Transverse colon (tissue), 4 donors: ENCODE results near the gene PTPRN2. TPM values are rescaled to one million over a fixed set of nuclear protein-coding genes. Genes with fewer than 3 reads are reported as not detected.

ENCODE experiments used
- DNase-seq: peaks from one replicate; pipeline ENCODE4 v3.0.0-alpha.2; 2019
- H3K27ac ChIP-seq, 4 donors: fragments of 200-600 bp; sonication (generic); 2 replicates each; pipeline ENCODE4 v1.5.1; 2016 to 2018; ENCODE audit warnings: inconsistent platforms in 4 of 4
- H3K27me3 ChIP-seq: fragments of 200-600 bp; sonication (generic); 2 replicates; pipeline ENCODE4 v1.5.1; 2017; ENCODE audit warnings: inconsistent platforms
- H3K36me3 ChIP-seq, 4 donors: fragments of 200-600 bp; sonication (generic); 2 replicates each; pipeline ENCODE4 v1.5.1; 2017 to 2019; ENCODE audit warnings: inconsistent platforms in 4 of 4
- H3K4me1 ChIP-seq, 4 donors: fragments of 200-600 bp; sonication (generic); 2 replicates each; pipeline ENCODE4 v1.5.1; 2017 to 2020; ENCODE audit warnings: inconsistent platforms in 4 of 4
- H3K4me3 ChIP-seq, 4 donors: fragments of 200-600 bp; sonication (generic); 1 replicate in 1 of 4; 2 replicates in 3 of 4; pipeline versions ENCODE4 v1.5.1 to v1.6.1; 2017 to 2019; ENCODE audit warnings: inconsistent platforms in 4 of 4
- H3K9me3 ChIP-seq, 2 donors: fragments of 200-600 bp; sonication (generic); 2 replicates each; pipeline ENCODE4 v1.5.1; 2017 to 2019; ENCODE audit warnings: inconsistent platforms in 2 of 2
- CTCF ChIP-seq, 5 experiments: fragments of 200-600 bp in 3 of 5; fragments of 450-650 bp in 2 of 5; sonication (generic) in 3 of 5; IDR thresholded peaks; 1 replicate in 2 of 5; 2 replicates in 3 of 5; pipeline ENCODE4 v1.5.1; 2016 to 2017; ENCODE audit warnings: antibody characterized with exemption in 5 of 5, inconsistent platforms in 3 of 5, mild to moderate bottlenecking in 2 of 5, moderate library complexity in 1 of 5
- EP300 ChIP-seq: sonication (generic); formaldehyde crosslinking; IDR thresholded peaks from one replicate; pipeline ENCODE4 v1.6.1; 2017; ENCODE audit warnings: antibody characterized with exemption, low read depth
- POLR2A ChIP-seq: fragments of 450-650 bp; IDR thresholded peaks from one replicate; pipeline ENCODE4 v1.6.1; 2016; ENCODE audit warnings: antibody characterized with exemption, mild to moderate bottlenecking, moderate library complexity
- POLR2AphosphoS5 ChIP-seq, 3 donors: sonication (generic); formaldehyde crosslinking; IDR thresholded peaks; one replicate each; pipeline ENCODE4 v1.6.1; 2016; ENCODE audit warnings: antibody characterized with exemption in 3 of 3
- WGBS, 2 donors: methylation state at CpG; one replicate each; pipeline ENCODE4 v1.1.5; 2018; ENCODE audit warnings: low coverage in 1 of 2; 5-methylcytosine and 5-hydroxymethylcytosine counted together
- in situ Hi-C, 4 donors: fragments of 200-750 bp; cut with MboI; loops; one replicate each; pipeline versions ENCODE4 v1.15.0 to v1.15.1; 2017; ENCODE audit warnings: low sequenced_read_pairs in 3 of 4, low pct_ligation_motif_present in 1 of 4, low pct_unique_long_range_greater_than_20kb in 1 of 4
- intact Hi-C: fragments of 100-400 bp; cut with DNase I; formaldehyde crosslinking; loops from one replicate; pipeline ENCODE4 v1.15.1; 2023; ENCODE audit warnings: low total_unique reads
- total RNA-seq, 4 donors: library from RNA; depleted of rRNA; stranded (reverse); fragments of >200 nt; gene quantifications; one replicate each; pipeline ENCODE4 v1.1.0, GENCODE V29; 2016

Gene PTPRN2
- total RNA-seq, 4 donors from 2014 or later = 15.4 to 31.1 (median 21.8) TPM

- DNase-seq = no peak
- H3K27me3 ChIP-seq = no peaks in the 10 kb centered on the region
- no peak overlapping the region for H3K4me3 ChIP-seq
- peaks cover 0 to 11% (median 4%) of the 10 kb centered on the region in 4 donors for H3K4me1 ChIP-seq
- in situ Hi-C loops = no loop called here
- intact Hi-C loops = no loop called here
- no peaks in the 10 kb centered on the region for H3K9me3 ChIP-seq
- TF ChIP-seq EP300 (no peak), POLR2AphosphoS5 (IDR thresholded peaks at IDR 0.05) (no peak), POLR2A (no peak), CTCF (IDR thresholded peaks at IDR 0.05) (no peak)
- H3K36me3 ChIP-seq = no peaks in the 10 kb centered on the region
- WGBS, 2 donors = 73 to 91% methylated on average over 3 to 24 of the region's 24 CpGs
- H3K27ac ChIP-seq = no peak overlapping the region
These were observed 1017.0 kb downstream of the PTPRN2 start for GRCh38 chr7:157570531-157571200.

GRCh38 chr7:157569967-157570366 lies 1017.7 kb downstream of the PTPRN2 start:
- in situ Hi-C loops = no loop called here
- TF ChIP-seq POLR2AphosphoS5 (IDR thresholded peaks at IDR 0.05) = no peak
- TF ChIP-seq EP300 = no peak
- TF ChIP-seq POLR2A = no peak
- no peak for TF ChIP-seq CTCF (IDR thresholded peaks at IDR 0.05)
- WGBS, 2 donors = 89 to 98% methylated on average over 8 of the region's 8 CpGs
- intact Hi-C loops = no loop called here
- H3K4me3 ChIP-seq = no peak overlapping the region
- no peaks in the 10 kb centered on the region for H3K27me3 ChIP-seq
- peaks cover 0 to 11% (median 4%) of the 10 kb centered on the region in 4 donors for H3K4me1 ChIP-seq
- DNase-seq = no peak
- H3K9me3 ChIP-seq = no peaks in the 10 kb centered on the region
- H3K36me3 ChIP-seq = no peaks in the 10 kb centered on the region
- no peak overlapping the region for H3K27ac ChIP-seq

GRCh38 chr7:157568770-157569584 lies 1018.6 kb downstream of the PTPRN2 start:
- Histone ChIP-seq H3K36me3 (no peaks in the 10 kb centered on the region), H3K27me3 (no peaks in the 10 kb centered on the region), H3K27ac (no peak overlapping the region), H3K4me3 (peak overlapping the region; percentile 11 to 56 (median 28)), H3K4me1 (peaks cover 0 to 11% (median 4%) of the 10 kb centered on the region in 4 donors), H3K9me3 (no peaks in the 10 kb centered on the region)
- in situ Hi-C loops (no loop called here), intact Hi-C loops (no loop called here)
- TF ChIP-seq CTCF (IDR thresholded peaks at IDR 0.05) (no peak), POLR2A (no peak), EP300 (no peak), POLR2AphosphoS5 (IDR thresholded peaks at IDR 0.05) (no peak)
- DNase-seq = peak; percentile 38
- WGBS, 2 donors = 18 to 36% methylated on average over 6 to 35 of the region's 35 CpGs

GRCh38 chr7:157568106-157568769 lies 1019.4 kb downstream of the PTPRN2 start:
- intact Hi-C loops = no loop called here
- 56 to 70% methylated on average over 6 to 25 of the region's 25 CpGs for WGBS, 2 donors

More at GRCh38 chr7:157568106-157568769, 1019.4 kb downstream of the PTPRN2 start:
- in situ Hi-C loops = no loop called here
- Histone ChIP-seq H3K27ac (no peak overlapping the region), H3K9me3 (no peaks in the 10 kb centered on the region), H3K4me1 (peaks cover 0 to 11% (median 4%) of the 10 kb centered on the region in 4 donors), H3K4me3 (peak overlapping the region; percentile 11 to 56 (median 28)), H3K27me3 (no peaks in the 10 kb centered on the region), H3K36me3 (no peaks in the 10 kb centered on the region)
- TF ChIP-seq POLR2AphosphoS5 (IDR thresholded peaks at IDR 0.05) (no peak), CTCF (IDR thresholded peaks at IDR 0.05) (no peak), EP300 (no peak), POLR2A (no peak)
- DNase-seq = no peak
